IMR-90 (cell line): Measurements from ENCODE around the gene CEP128. TPM values are rescaled to one million over a fixed set of nuclear protein-coding genes. Genes with fewer than 3 reads are reported as not detected.

ENCODE experiments used
- ATAC-seq: fragments of 200-7000 bp; cut with Tn5 transposase; 2 replicates; pipeline ENCODE4 v1.9.1; 2020; ENCODE audit warnings: low read depth, mild to moderate bottlenecking, moderate library complexity
- BruUV-seq: library from RNA; stranded (reverse); fragments of 400-500 nt; replicated peaks from 2 replicates; lab custom pipeline; 2021; lab: Mats Ljungman, UMichigan
- CTCF ChIA-PET: fragments of 300-600 bp; formaldehyde crosslinking; extraction: SDS; loops from one replicate; lab custom pipeline; 2021; ENCODE audit warnings: antibody characterized with exemption; lab: Yijun Ruan, JAX
- POLR2A ChIA-PET: fragments of 300-600 bp; sonication (Branson Sonifier 250); formaldehyde crosslinking; loops from one replicate; lab custom pipeline; 2022; ENCODE audit warnings: antibody characterized with exemption; ENCODE audit not compliant: unreplicated experiment; lab: Charles Lee
- DNase-seq: peaks from one replicate; pipeline ENCODE4 v3.0.0; 2013
- H2AFZ ChIP-seq: replicated peaks from 2 replicates; pipeline ENCODE3; 2013; ENCODE audit warnings: low read length, mild to moderate bottlenecking; ENCODE audit not compliant: poor library complexity
- H2AK5ac ChIP-seq: 2 replicates; pipeline ENCODE4 v1.6.1; 2013; ENCODE audit warnings: low read depth, low read length, inconsistent platforms
- H2AK9ac ChIP-seq: replicated peaks from 2 replicates; pipeline ENCODE3; 2013; ENCODE audit warnings: mild to moderate bottlenecking, low read depth, low read length, moderate library complexity; ENCODE audit not compliant: poor library complexity
- H2BK120ac ChIP-seq: 2 replicates; pipeline ENCODE4 v1.6.1; 2013; ENCODE audit warnings: low read depth, low read length, inconsistent platforms
- H2BK15ac ChIP-seq: 3 replicates; pipeline ENCODE4 v1.6.1; 2013; ENCODE audit warnings: low read depth, low read length, inconsistent platforms
- H2BK20ac ChIP-seq: 2 replicates; pipeline ENCODE4 v1.6.1; 2013; ENCODE audit warnings: low read depth, mild to moderate bottlenecking, inconsistent platforms, low read length, moderate library complexity
- H2BK5ac ChIP-seq: 2 replicates; pipeline ENCODE4 v1.6.1; 2013; ENCODE audit warnings: mild to moderate bottlenecking, low read depth, low read length, inconsistent platforms; ENCODE audit not compliant: poor library complexity, severe bottlenecking
- H3K14ac ChIP-seq: replicated peaks from 2 replicates; pipeline ENCODE4 v1.6.1; 2013; ENCODE audit warnings: low read depth, low read length, inconsistent platforms
- H3K18ac ChIP-seq: 2 replicates; pipeline ENCODE4 v1.6.1; 2013; ENCODE audit warnings: low read depth, low read length, control low read depth
- H3K23ac ChIP-seq: 2 replicates; pipeline ENCODE4 v1.6.1; 2013; ENCODE audit warnings: low read depth, low read length, inconsistent platforms
- H3K27ac ChIP-seq: 2 replicates; pipeline ENCODE4 v1.5.1; 2013; ENCODE audit warnings: mild to moderate bottlenecking, control low read depth, low read length; ENCODE audit not compliant: insufficient read depth
- H3K27me3 ChIP-seq: 2 replicates; pipeline ENCODE4 v1.6.1; 2013; ENCODE audit warnings: low read length; ENCODE audit not compliant: control insufficient read depth, insufficient read depth
- H3K36me3 ChIP-seq: 2 replicates; pipeline ENCODE4 v1.6.1; 2013; ENCODE audit warnings: low read length, mixed read lengths; ENCODE audit not compliant: control insufficient read depth, insufficient read depth
- H3K4ac ChIP-seq: 2 replicates; pipeline ENCODE4 v1.6.1; 2013; ENCODE audit warnings: low read depth, low read length, inconsistent platforms
- H3K4me1 ChIP-seq: 2 replicates; pipeline ENCODE4 v1.6.1; 2013; ENCODE audit warnings: low read length, mixed read lengths; ENCODE audit not compliant: control insufficient read depth, insufficient read depth
- H3K4me2 ChIP-seq: 2 replicates; pipeline ENCODE4 v1.6.1; 2013; ENCODE audit warnings: low read depth, mild to moderate bottlenecking, control low read depth, low read length, moderate library complexity
- H3K4me3 ChIP-seq: 2 replicates; pipeline ENCODE4 v1.5.1; 2013; ENCODE audit warnings: low read depth, mild to moderate bottlenecking, control low read depth, low read length, moderate library complexity; ENCODE audit not compliant: insufficient read depth
- H3K56ac ChIP-seq: 2 replicates; pipeline ENCODE4 v1.6.1; 2013; ENCODE audit warnings: low read length, inconsistent platforms; ENCODE audit not compliant: insufficient read depth; ENCODE audit errors: extremely low read depth
- H3K79me1 ChIP-seq, 2 experiments: 2 replicates each; pipeline ENCODE4 v1.6.1; 2013; ENCODE audit warnings: low read length in 2 of 2, inconsistent platforms in 1 of 2, low read depth in 1 of 2
- H3K9ac ChIP-seq: 2 replicates; pipeline ENCODE4 v1.6.1; 2013; ENCODE audit warnings: low read depth, low read length, control low read depth
- H3K9me1 ChIP-seq: 2 replicates; pipeline ENCODE4 v1.6.1; 2013; ENCODE audit warnings: low read length, inconsistent platforms; ENCODE audit not compliant: insufficient read depth
- H3K9me3 ChIP-seq: 2 replicates; pipeline ENCODE4 v1.6.1; 2013; ENCODE audit warnings: low read length; ENCODE audit not compliant: control insufficient read depth, insufficient read depth
- H4K20me1 ChIP-seq: 2 replicates; pipeline ENCODE4 v1.6.1; 2013; ENCODE audit warnings: low read length, inconsistent platforms; ENCODE audit not compliant: insufficient read depth
- H4K5ac ChIP-seq: 2 replicates; pipeline ENCODE4 v1.6.1; 2013; ENCODE audit warnings: mild to moderate bottlenecking, low read depth, low read length, control low read depth
- H4K8ac ChIP-seq, 2 experiments: 2 replicates each; pipeline ENCODE4 v1.6.1; 2013; ENCODE audit warnings: low read depth in 2 of 2, low read length in 2 of 2, control low read depth in 1 of 2, inconsistent platforms in 1 of 2
- H4K91ac ChIP-seq: 2 replicates; pipeline ENCODE4 v1.6.1; 2013; ENCODE audit warnings: low read depth, low read length, inconsistent platforms; ENCODE audit not compliant: insufficient read depth
- BHLHE40 ChIP-seq: fragments of 150-350 bp; IDR thresholded peaks from 2 replicates; pipeline ENCODE4 v1.6.1; 2016; ENCODE audit warnings: mild to moderate bottlenecking, low read depth, low read length
- CEBPB ChIP-seq: IDR thresholded peaks from 2 replicates; pipeline ENCODE4 v1.6.1; 2012; ENCODE audit warnings: low read depth, low read length, improper control_type of control experiment
- CHD1 ChIP-seq: IDR thresholded peaks from 2 replicates; pipeline ENCODE4 v1.6.1; 2012; ENCODE audit warnings: low read depth, low read length, improper control_type of control experiment
- ELK1 ChIP-seq: fragments of 150-350 bp; IDR thresholded peaks from 2 replicates; pipeline ENCODE4 v1.6.1; 2016; ENCODE audit warnings: low read depth, mild to moderate bottlenecking, low read length, moderate library complexity, borderline replicate concordance
- FOS ChIP-seq: fragments of 150-350 bp; IDR thresholded peaks from 2 replicates; pipeline ENCODE4 v1.6.1; 2016; ENCODE audit warnings: low read depth, low read length
- MAFK ChIP-seq: IDR thresholded peaks from 2 replicates; pipeline ENCODE4 v1.6.1; 2012; ENCODE audit warnings: low read depth, low read length, improper control_type of control experiment
- MXI1 ChIP-seq: IDR thresholded peaks from 2 replicates; pipeline ENCODE4 v1.6.1; 2012; ENCODE audit warnings: low read depth, mild to moderate bottlenecking, low read length, moderate library complexity, borderline replicate concordance
- POLR2A ChIP-seq: IDR thresholded peaks from 2 replicates; pipeline ENCODE4 v1.6.1; 2012; ENCODE audit warnings: mild to moderate bottlenecking, low read depth, low read length
- RAD21 ChIP-seq: IDR thresholded peaks from 2 replicates; pipeline ENCODE4 v1.6.1; 2012; ENCODE audit warnings: low read length, improper control_type of control experiment
- RFX5 ChIP-seq: IDR thresholded peaks from 2 replicates; pipeline ENCODE4 v1.8.0; 2012; ENCODE audit warnings: low read depth, mild to moderate bottlenecking, low read length, moderate library complexity
- SMC3 ChIP-seq: fragments of 150-350 bp; IDR thresholded peaks from 2 replicates; pipeline ENCODE4 v1.6.1; 2016; ENCODE audit warnings: low read depth, mild to moderate bottlenecking, antibody characterized with exemption, low read length, moderate library complexity
- WGBS, 2 experiments: methylation state at CpG; one replicate each; pipeline versions ENCODE4 v1.1.5 to v1.1.7; 2013; ENCODE audit warnings: missing lambda C conversion rate in 2 of 2; ENCODE audit not compliant: insufficient read length in 1 of 2; ENCODE audit errors: extremely low coverage in 2 of 2; 5-methylcytosine and 5-hydroxymethylcytosine counted together
- dilution Hi-C: fragments of 300-500 bp; cut with HindIII; formaldehyde crosslinking; loops from one replicate; pipeline ENCODE4 v1.14.3; 2018; ENCODE audit warnings: low sequenced_read_pairs; ENCODE audit not compliant: unreplicated experiment
- in situ Hi-C: fragments of 300-500 bp; cut with MboI; formaldehyde crosslinking; loops from 3 replicates; pipeline ENCODE4 v1.14.3; 2019; ENCODE audit warnings: low sequenced_read_pairs, inconsistent platforms, mixed read lengths
- intact Hi-C: fragments of 100-400 bp; cut with micrococcal nuclease; formaldehyde crosslinking; loops from 2 replicates; pipeline ENCODE4 v1.10.0; 2022
- polyA plus RNA-seq, 3 experiments: library from polyadenylated mRNA; depleted of rRNA; stranded (reverse); fragments of >200 nt; gene quantifications; 2 replicates each; pipeline ENCODE4 v1.2.3, GENCODE V29; 2012; ENCODE audit warnings: low replicate concordance in 1 of 3
- total RNA-seq: library from RNA; depleted of rRNA; stranded (reverse); fragments of >200 nt; gene quantifications from 2 replicates; pipeline ENCODE4 v1.2.3, GENCODE V29; 2012

The CEP128 gene
- total and polyA plus RNA-seq, 2 of the 4 experiments (the other 2 are of a cell fraction) = 1.9 to 5.7 TPM

GRCh38 chr14:80535171-80535570 lies 406.4 kb downstream of the CEP128 start:
- Histone ChIP-seq H2BK5ac (no peak overlapping the region), H3K18ac (no peak overlapping the region), H3K4me3 (no peak overlapping the region), H4K91ac (no peak overlapping the region), H3K4me1 (peaks cover 2% of the 10 kb centered on the region; the same call in 1 of the 2 replicates), H2AFZ (no peak overlapping the region), H2BK15ac (no peak overlapping the region), H3K9me1 (no peaks in the 10 kb centered on the region), H3K4ac (no peak overlapping the region), H3K56ac (no peak overlapping the region), H3K4me2 (no peak overlapping the region), H3K36me3 (no peaks in the 10 kb centered on the region), H3K79me1 (no peaks in the 10 kb centered on the region), H2AK5ac (no peak overlapping the region), H2BK120ac (no peak overlapping the region), H2AK9ac (no peak overlapping the region), H3K27ac (no peak overlapping the region), H4K8ac (no peak overlapping the region), H3K27me3 (no peaks in the 10 kb centered on the region), H4K20me1 (no peaks in the 10 kb centered on the region), H2BK20ac (no peak overlapping the region), H4K5ac (no peak overlapping the region), H3K14ac (no peak overlapping the region), H3K9ac (no peak overlapping the region), H3K9me3 (peaks cover 3% of the 10 kb centered on the region; the same call in 1 of the 2 replicates), H3K23ac (no peak overlapping the region)
- no TSS peak for BruUV-seq
- DNase-seq = no peak
- POLR2A ChIA-PET = no interaction called here
- intact Hi-C loops = no loop called here
- CTCF ChIA-PET = no interaction called here
- TF ChIP-seq RAD21 (no peak), CHD1 (no peak), POLR2A (no peak), FOS (no peak), SMC3 (no peak), ELK1 (no peak), BHLHE40 (no peak), MAFK (no peak), RFX5 (no peak), MXI1 (no peak), CEBPB (no peak)
- no peak for ATAC-seq
- dilution Hi-C loops = no loop called here
- WGBS, 2 experiments = no CpG with 5 or more reads among the region's 4 CpGs
- in situ Hi-C loops = no loop called here
